Thymus (tissue), 11 donors: Measurements from ENCODE around the gene RPP25L. TPM values are rescaled to one million over a fixed set of nuclear protein-coding genes. Genes with fewer than 3 reads are reported as not detected.
"Not testable (repeated sequence)": the region's sequence is repeated elsewhere in the genome, so short reads cannot be mapped to it uniquely, and the experiment has no call there.

Experiments used
- DNase-seq, 9 donors: peaks; one replicate each; pipeline ENCODE4 v3.0.0-alpha.2; 2013; ENCODE audit warnings: low spot score in 9 of 9, low read depth in 6 of 9, missing footprints in 1 of 9
- H3K27ac ChIP-seq, 2 donors: one replicate each; pipeline ENCODE4 v1.5.1; 2013; ENCODE audit warnings: control low read depth in 1 of 2, low read depth in 1 of 2, low read length in 1 of 2, mild to moderate bottlenecking in 1 of 2, moderate library complexity in 1 of 2
- H3K27me3 ChIP-seq, 2 donors: one replicate each; pipeline ENCODE4 v1.5.1; 2013; ENCODE audit warnings: low read length in 1 of 2; ENCODE audit not compliant: control insufficient read depth in 2 of 2, insufficient read depth in 1 of 2
- H3K36me3 ChIP-seq, 2 donors: one replicate each; pipeline ENCODE4 v1.5.1; 2013; ENCODE audit warnings: low read length in 1 of 2, mild to moderate bottlenecking in 1 of 2, moderate library complexity in 1 of 2; ENCODE audit not compliant: control insufficient read depth in 2 of 2, insufficient read depth in 2 of 2
- H3K4me1 ChIP-seq, 2 donors: one replicate each; pipeline ENCODE4 v1.5.1; 2013; ENCODE audit warnings: low read length in 2 of 2; ENCODE audit not compliant: control insufficient read depth in 2 of 2, insufficient read depth in 2 of 2
- H3K4me3 ChIP-seq, 2 donors: one replicate each; pipeline ENCODE4 v1.5.1; 2013; ENCODE audit warnings: low read length in 2 of 2, control low read depth in 1 of 2, mild to moderate bottlenecking in 1 of 2
- H3K9me3 ChIP-seq, 2 donors: one replicate each; pipeline ENCODE4 v1.5.1; 2013; ENCODE audit warnings: low read length in 1 of 2, mild to moderate bottlenecking in 1 of 2; ENCODE audit not compliant: control insufficient read depth in 2 of 2, insufficient read depth in 1 of 2
- WGBS: extraction: QIAGEN DNeasy Blood & Tissue Kit; methylation state at CpG from one replicate; pipeline ENCODE4 v1.1.7; 2013; 5-methylcytosine and 5-hydroxymethylcytosine counted together
- polyA plus RNA-seq: library from polyadenylated mRNA; stranded (reverse); fragments of 200-250 nt; gene quantifications from one replicate; pipeline ENCODE4 v1.2.3, GENCODE V29; 2013
- total RNA-seq: library from RNA; stranded (reverse); fragments of 120-200 nt; gene quantifications from one replicate; pipeline ENCODE4 v1.2.4, GENCODE V29; 2013
- donor health status: healthy.

The RPP25L gene
- total and polyA plus RNA-seq, 2 donors: 38.4 to 40.8 TPM

- DNase-seq: peak; percentile 77 to 95 (median 90)
- whole genome bisulfite sequencing: 6% methylated on average over 43 of the region's 43 CpGs
- Histone ChIP-seq H3K27ac (peak within 1 kb of the TSS; percentile 73 to 89), H3K27me3 (no peaks in the 10 kb centered on the region), H3K36me3 (peaks cover 14 to 35% of the 10 kb centered on the region in 2 donors), H3K4me3 (peak within 1 kb of the TSS; percentile 74 to 83), H3K9me3 (no peaks in the 10 kb centered on the region), H3K4me1 (peaks cover 9 to 24% of the 10 kb centered on the region in 2 donors)
These were observed 34.5 kb upstream of the RPP25L start, which contains the start of gene GALT for GRCh38 chr9:34646211-34647083. TSS of gene GALT (plus strand) at chr9:34646675. CDS start at chr9:34646705, 30 bp downstream.

GRCh38 chr9:34644766-34645314 is 32.9 kb upstream of the RPP25L start:
- H3K9me3 ChIP-seq: no peaks in the 10 kb centered on the region
- H3K36me3 ChIP-seq: peaks cover 14 to 19% of the 10 kb centered on the region in 2 donors
- DNase-seq: no peak
- H3K27me3 ChIP-seq: no peaks in the 10 kb centered on the region
- no peak overlapping the region for H3K27ac ChIP-seq
- H3K4me1 ChIP-seq: peaks cover 9 to 19% of the 10 kb centered on the region in 2 donors
- H3K4me3 ChIP-seq: no peak overlapping the region

- Histone ChIP-seq H3K27me3 (no peaks in the 10 kb centered on the region), H3K27ac (no peak overlapping the region), H3K4me3 (no peak overlapping the region), H3K9me3 (peaks cover 0 to 3% of the 10 kb centered on the region in 2 donors), H3K4me1 (peaks cover 12 to 21% of the 10 kb centered on the region in 2 donors), H3K36me3 (no peaks in the 10 kb centered on the region)
- WGBS: 92% methylated on average over 1 of the region's 1 CpG
- no peak for DNase-seq
These were observed 30.8 kb upstream of the RPP25L start for GRCh38 chr9:34642679-34643078.

- not testable (repeated sequence) for H3K36me3 ChIP-seq, H3K27ac ChIP-seq, H3K4me3 ChIP-seq, DNase-seq, H3K27me3 ChIP-seq, H3K9me3 ChIP-seq
- 86% methylated on average over 8 of the region's 8 CpGs for WGBS
- peaks cover 14 to 24% of the 10 kb centered on the region in 2 donors for H3K4me1 ChIP-seq
These were observed 27.4 kb upstream of the RPP25L start for GRCh38 chr9:34639322-34639721.

- peaks cover 8 to 9% of the 10 kb centered on the region in 2 donors for H3K36me3 ChIP-seq
- DNase-seq: no peak
- H3K27ac ChIP-seq: peak overlapping the region; percentile 81 to 89
- H3K9me3 ChIP-seq: peaks cover 0 to 3% of the 10 kb centered on the region in 2 donors
- 33% methylated on average over 7 of the region's 7 CpGs for WGBS
- no peaks in the 10 kb centered on the region for H3K27me3 ChIP-seq
- H3K4me1 ChIP-seq: peaks cover 14 to 24% of the 10 kb centered on the region in 2 donors
- peak overlapping the region; percentile 69 to 73 for H3K4me3 ChIP-seq
These were observed 26.2 kb upstream of the RPP25L start for GRCh38 chr9:34638138-34638445.

GRCh38 chr9:34637356-34638137 is 25.6 kb upstream of the RPP25L start, which contains the start of gene SIGMAR1:
TSS of gene SIGMAR1 (minus strand) at chr9:34637787. CDS start at chr9:34637697, 90 bp downstream.
- Histone ChIP-seq H3K4me1 (peaks cover 14 to 24% of the 10 kb centered on the region in 2 donors), H3K4me3 (peak within 1 kb of the TSS; percentile 69 to 73), H3K9me3 (peaks cover 0 to 3% of the 10 kb centered on the region in 2 donors), H3K27ac (peak within 1 kb of the TSS; percentile 81 to 89), H3K36me3 (peaks cover 8 to 9% of the 10 kb centered on the region in 2 donors), H3K27me3 (no peaks in the 10 kb centered on the region)
- WGBS: under 1% methylated on average over 74 of the region's 74 CpGs
- peak; percentile 77 to 97 (median 93) for DNase-seq

GRCh38 chr9:34636791-34637355 is 25.0 kb upstream of the RPP25L start:
- H3K9me3 ChIP-seq: peaks cover 0 to 3% of the 10 kb centered on the region in 2 donors
- no peaks in the 10 kb centered on the region for H3K27me3 ChIP-seq
- peak in 2 of 9 donors; percentile 19 to 24 for DNase-seq
- peak overlapping the region in 1 of 2 donors; percentile 70 for H3K27ac ChIP-seq
- H3K4me1 ChIP-seq: peaks cover 14 to 24% of the 10 kb centered on the region in 2 donors
- peaks cover 8 to 9% of the 10 kb centered on the region in 2 donors for H3K36me3 ChIP-seq
- whole genome bisulfite sequencing: 12% methylated on average over 23 of the region's 23 CpGs
- peak overlapping the region; percentile 69 to 73 for H3K4me3 ChIP-seq

GRCh38 chr9:34635556-34635955 is 23.7 kb upstream of the RPP25L start:
- Histone ChIP-seq H3K27me3 (peaks cover 3 to 13% of the 10 kb centered on the region in 2 donors), H3K4me1 (peaks cover 14 to 24% of the 10 kb centered on the region in 2 donors), H3K9me3 (peaks cover 0 to 3% of the 10 kb centered on the region in 2 donors), H3K4me3 (no peak overlapping the region), H3K36me3 (peaks cover 8 to 9% of the 10 kb centered on the region in 2 donors), H3K27ac (no peak overlapping the region)
- WGBS: 94% methylated on average over 14 of the region's 14 CpGs
- DNase-seq: no peak
